Right lung (tissue), 5 donors: ENCODE data around the gene CYP2S1. TPM values are rescaled to one million over a fixed set of nuclear protein-coding genes. Genes with fewer than 3 reads are reported as not detected.
A peak's percentile ranks its signal among the peaks of the same experiment; 100 is the strongest.
"Not testable (repeated sequence)": the region's sequence is repeated elsewhere in the genome, so short reads cannot be mapped to it uniquely, and the experiment has no call there.

Experiments used
- DNase-seq, 2 donors: peaks; one replicate each; pipeline ENCODE4 v3.0.0-alpha.2; 2013
- polyA plus RNA-seq, 5 donors: library from polyadenylated mRNA; unstranded; fragments of 120-200 nt; gene quantifications; one replicate each; pipeline versions ENCODE4 v1.2.1 to v1.2.3, GENCODE V29; 2013; ENCODE audit warnings: inconsistent platforms in 1 of 5, low replicate concordance in 1 of 5; ENCODE audit not compliant: insufficient read length in 5 of 5, insufficient read depth in 1 of 5

The CYP2S1 gene
- polyA plus RNA-seq, 5 donors: 1.8 to 5.7 (median 4.1) TPM

- peak in 1 of 2 donors; percentile 48 for DNase-seq
These were observed 32.4 kb downstream of the CYP2S1 start for GRCh38 chr19:41225238-41226052.

DNA sequence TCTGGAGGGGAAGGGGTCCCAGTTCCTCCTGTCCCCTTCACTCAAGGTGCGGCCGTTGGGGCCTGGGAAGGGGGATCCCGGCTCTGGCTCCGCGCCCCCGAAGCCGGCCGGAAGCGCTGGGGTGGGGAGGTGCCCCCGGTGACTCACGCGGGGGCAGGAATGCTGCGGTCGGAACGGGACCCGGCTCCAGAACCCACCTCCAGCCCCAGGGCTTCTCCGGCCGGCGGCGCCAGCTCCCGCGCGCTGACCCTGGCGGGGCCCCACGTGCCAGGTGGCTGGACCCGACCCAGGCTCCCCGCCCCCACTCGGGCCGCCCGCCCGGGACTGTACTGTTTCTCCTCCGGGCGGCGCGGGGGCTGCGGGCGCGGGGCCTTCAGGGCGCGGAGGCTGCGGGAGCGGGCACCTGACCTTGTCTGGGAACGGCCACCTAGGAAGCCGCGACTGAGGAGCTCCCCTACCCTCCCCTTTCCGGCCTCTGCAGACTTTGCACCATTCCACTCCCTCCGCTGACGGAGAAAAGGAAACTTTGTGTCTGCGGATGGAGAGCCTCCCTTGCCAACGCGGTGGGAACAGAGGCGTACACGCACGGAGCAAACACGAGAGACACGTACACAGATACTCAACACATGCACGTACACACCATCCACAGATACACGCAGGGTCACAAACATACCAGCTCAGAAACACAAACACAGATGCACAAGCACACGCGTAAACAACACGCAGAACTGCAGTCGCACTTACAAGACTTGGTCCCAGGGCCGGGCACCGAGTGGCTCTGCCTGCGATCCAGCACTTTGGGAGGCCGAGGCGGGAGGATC lies 33.2 kb downstream of the CYP2S1 start:
- peak in 1 of 2 donors; percentile 41 for DNase-seq

- DNase-seq: no peak
These were observed 33.9 kb downstream of the CYP2S1 start for GRCh38 chr19:41226874-41227390.

DNA sequence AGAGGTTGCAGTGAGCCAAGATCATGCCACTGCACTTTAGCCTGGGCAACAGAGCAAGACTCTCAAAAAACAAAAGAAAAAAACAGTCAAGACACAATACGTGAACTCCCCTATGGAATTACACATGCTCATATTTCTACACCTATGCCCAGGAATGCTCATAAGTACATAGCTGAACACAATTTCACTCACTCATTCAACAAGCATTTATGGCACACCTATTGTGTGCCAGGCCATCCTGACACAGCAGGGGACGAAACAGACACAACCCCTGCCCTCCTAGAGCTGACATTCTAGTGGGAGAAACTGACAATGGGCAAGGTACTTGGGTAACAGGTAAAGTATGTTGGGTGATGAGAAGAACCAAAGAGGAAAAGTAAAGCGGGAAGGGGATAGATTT lies 35.5 kb downstream of the CYP2S1 start:
- no peak for DNase-seq

GRCh38 chr19:41229338-41229737 lies 36.3 kb downstream of the CYP2S1 start:
- DNase-seq: not testable (repeated sequence)

DNA sequence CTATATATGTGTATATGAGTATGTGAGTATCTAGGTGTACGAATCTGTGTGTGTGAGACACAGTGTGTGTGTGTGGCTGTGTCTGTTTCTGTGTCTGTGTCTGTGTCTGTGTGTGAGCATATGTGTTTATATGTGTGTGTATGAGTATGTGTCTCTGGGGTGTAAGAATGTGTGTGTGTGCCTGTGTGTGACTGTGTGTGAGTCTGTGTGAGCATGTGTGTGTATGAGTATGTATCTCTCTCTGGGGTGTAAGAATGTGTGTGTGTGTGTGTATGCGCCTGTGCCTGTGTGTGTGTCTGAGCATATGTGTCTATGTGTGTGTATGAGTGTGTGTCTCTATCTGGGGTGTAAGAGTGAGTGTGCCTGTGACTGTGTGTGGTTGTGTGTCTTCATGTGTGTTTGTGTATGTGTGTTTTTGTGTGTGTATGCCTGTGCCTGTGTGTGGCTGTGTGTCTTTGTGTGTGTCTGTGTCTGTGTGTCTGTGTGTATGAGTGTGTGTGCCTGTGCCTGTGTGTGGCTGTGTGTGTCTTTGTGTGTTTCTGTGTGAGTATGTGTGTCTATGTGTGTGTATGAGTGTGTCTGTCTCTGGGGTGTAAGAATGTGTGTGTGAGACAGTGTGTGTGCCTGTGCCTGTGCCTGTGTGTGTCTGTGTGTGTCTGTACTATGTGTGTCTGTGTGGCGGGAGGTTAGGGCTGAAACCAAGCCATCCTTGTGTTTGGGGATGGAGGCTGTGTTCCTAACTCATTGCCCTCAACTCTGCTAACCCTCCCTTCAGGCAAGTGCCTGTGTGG lies 37.2 kb downstream of the CYP2S1 start:
- no peak for DNase-seq

- DNase-seq: no peak
These were observed 39.7 kb downstream of the CYP2S1 start for GRCh38 chr19:41232686-41233085.

GRCh38 chr19:41233748-41234240 lies 40.8 kb downstream of the CYP2S1 start:
- DNase-seq: no peak

DNA sequence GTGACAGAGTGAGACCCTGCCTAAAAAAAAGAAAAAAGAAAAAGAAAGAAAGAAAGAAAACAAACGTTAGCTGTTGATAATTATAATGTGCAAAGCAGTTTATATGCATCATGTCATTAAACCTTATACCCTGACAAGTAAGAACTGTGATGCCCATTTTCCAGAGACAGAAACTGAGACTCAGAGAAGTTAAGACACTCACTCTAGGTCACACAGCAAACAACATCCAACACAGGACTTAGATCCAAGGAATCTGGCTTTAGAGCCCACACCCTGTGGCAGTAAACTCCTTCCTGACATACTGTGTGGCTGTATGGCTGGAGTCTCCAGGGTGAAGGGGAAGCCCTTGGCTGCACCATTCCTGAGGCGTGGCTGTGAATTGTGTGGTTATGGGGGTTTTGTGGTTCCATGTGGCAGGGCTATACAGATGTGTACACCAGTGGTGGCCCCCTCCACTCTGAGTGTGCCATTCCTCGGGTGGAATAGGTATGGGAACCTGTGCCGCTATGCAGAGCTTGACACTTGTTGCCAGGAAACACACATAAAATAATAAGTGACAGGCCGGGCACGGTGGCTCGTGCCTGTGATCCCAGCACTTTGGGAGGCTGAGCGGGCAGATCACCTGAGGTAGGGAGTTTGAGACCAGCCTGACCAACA lies 41.6 kb downstream of the CYP2S1 start:
- DNase-seq: no peak

DNA sequence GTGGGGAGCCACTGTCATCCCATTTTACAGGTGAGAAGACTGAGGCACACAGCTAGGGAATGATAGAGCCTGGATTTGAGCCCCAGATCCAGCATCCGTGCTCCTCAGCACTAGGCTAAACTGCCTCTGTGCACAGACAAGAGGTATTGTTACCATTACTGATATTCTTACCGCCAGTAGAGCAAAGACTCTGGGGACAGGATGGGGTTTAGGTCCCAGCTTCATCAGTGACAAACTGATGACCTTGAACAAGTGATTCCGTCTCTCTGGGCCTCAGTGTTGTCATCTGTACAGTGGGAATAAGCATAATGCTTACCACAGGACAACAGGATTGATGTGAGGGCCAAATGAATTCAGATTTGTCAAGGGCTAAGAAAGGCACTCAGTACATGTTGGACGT lies 42.5 kb downstream of the CYP2S1 start:
- DNase-seq: no peak

- no peak for DNase-seq
These were observed 45.2 kb downstream of the CYP2S1 start for GRCh38 chr19:41238244-41238643.

GRCh38 chr19:41239363-41239762 lies 46.3 kb downstream of the CYP2S1 start:
- no peak for DNase-seq

DNA sequence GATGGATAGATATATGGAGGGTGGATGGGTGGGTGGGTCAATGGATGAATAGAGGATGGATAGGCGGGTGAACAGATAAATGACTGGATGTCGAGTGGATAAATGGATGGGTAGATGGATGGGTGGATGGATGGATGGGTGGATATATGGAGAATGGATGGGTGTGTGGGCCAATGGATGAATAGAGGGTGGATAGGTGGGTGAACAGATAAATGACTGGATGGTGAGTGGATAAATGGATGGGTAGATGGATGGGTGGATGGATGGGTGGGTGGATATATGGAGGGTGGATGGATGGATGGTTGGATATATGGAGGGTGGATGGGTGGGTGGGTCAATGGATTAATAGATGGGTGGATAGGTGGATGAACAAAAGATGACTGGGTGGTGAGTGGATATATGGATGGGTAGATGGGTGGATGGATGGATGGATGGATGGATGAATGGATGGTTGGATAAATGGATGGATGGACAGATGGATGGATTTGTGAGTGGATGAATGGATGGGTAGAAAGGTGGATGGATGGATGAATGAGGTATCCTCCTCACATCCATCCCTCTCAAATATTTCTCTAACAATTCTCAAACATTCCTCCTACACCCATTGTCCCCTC lies 47.0 kb downstream of the CYP2S1 start:
- no peak for DNase-seq

GRCh38 chr19:41241859-41242258 lies 48.8 kb downstream of the CYP2S1 start:
- no peak for DNase-seq

GRCh38 chr19:41244117-41244516 lies 51.1 kb downstream of the CYP2S1 start:
- no peak for DNase-seq

DNA sequence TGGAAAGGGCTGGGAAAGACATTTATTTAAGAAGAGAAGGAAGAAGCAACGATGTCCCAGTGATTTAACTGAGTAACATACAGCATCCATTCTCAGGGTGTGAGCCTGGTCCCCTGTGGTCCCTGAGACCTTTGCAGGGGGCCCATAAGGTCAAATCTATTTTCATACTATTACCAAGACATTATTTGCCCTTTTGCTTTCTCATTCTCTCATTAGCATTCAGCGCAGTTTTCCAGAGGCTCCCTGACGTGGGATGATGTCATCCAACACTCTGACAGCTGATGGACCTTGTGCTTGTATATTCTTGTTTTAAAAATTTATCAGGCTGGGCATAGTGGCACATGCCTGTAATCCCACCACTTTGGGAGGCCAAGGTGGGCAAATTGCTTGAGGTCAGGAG lies 52.8 kb downstream of the CYP2S1 start:
- no peak for DNase-seq

DNA sequence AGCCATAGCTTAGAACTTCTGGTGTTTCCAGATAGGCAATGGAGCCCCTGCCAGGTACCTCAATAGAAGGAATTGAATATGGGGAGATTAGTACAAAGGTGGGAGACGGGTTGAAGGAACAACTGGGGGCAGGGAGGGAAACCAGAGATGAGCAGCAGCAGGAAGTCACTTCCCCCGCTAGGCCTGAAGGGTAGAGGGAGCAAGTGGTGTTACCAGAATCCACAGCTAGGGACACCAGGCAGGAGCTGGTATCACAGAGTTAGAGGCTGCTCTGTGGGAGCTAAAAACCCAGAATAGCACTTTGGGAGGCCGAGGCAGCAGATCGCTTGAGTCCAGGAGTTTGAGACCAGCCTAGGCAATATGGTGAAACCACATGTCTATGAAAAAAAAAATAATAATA lies 55.9 kb downstream of the CYP2S1 start:
- no peak for DNase-seq

GRCh38 chr19:41249707-41250423 lies 56.8 kb downstream of the CYP2S1 start:
- no peak for DNase-seq

GRCh38 chr19:41253660-41254059 lies 60.6 kb downstream of the CYP2S1 start:
- DNase-seq: no peak

- DNase-seq: no peak
These were observed 62.2 kb downstream of the CYP2S1 start for GRCh38 chr19:41255171-41255570.
